PC-9 (cell line): ENCODE data around the gene RPTOR. TPM values are rescaled to one million over a fixed set of nuclear protein-coding genes. Genes with fewer than 3 reads are reported as not detected.

Experiments used
- BruUV-seq: library from RNA; stranded (reverse); fragments of 400-500 nt; replicated peaks from 2 replicates; lab custom pipeline; 2021; lab: Mats Ljungman, UMichigan
- CTCF ChIA-PET: fragments of 300-600 bp; sonication (Branson Sonifier 250); formaldehyde crosslinking; loops from one replicate; lab custom pipeline; 2022; ENCODE audit warnings: antibody characterized with exemption; lab: Charles Lee
- POLR2A ChIA-PET: fragments of 300-600 bp; sonication (Branson Sonifier 250); formaldehyde crosslinking; loops from one replicate; lab custom pipeline; 2022; ENCODE audit warnings: antibody characterized with exemption; ENCODE audit not compliant: unreplicated experiment; lab: Charles Lee
- DNase-seq, 2 experiments: peaks; one replicate each; pipeline versions ENCODE4 v3.0.0 to v3.0.0-alpha.2; 2015 to 2022; ENCODE audit warnings: mixed read lengths in 1 of 2
- H2AFZ ChIP-seq: fragments of 200-600 bp; sonication (generic); 2 replicates; pipeline ENCODE4 v1.8.1; 2017; ENCODE audit warnings: antibody characterized with exemption
- H3F3A ChIP-seq: fragments of 200-600 bp; sonication (generic); 2 replicates; pipeline ENCODE4 v1.8.1; 2017; ENCODE audit warnings: antibody characterized with exemption, mild to moderate bottlenecking, low read depth; ENCODE audit not compliant: insufficient read depth
- H3K27ac ChIP-seq: fragments of 200-600 bp; sonication (generic); 2 replicates; pipeline ENCODE4 v1.6.1; 2016; ENCODE audit warnings: mixed run types
- H3K27me3 ChIP-seq: fragments of 200-600 bp; sonication (generic); 2 replicates; pipeline ENCODE4 v1.6.1; 2016; ENCODE audit warnings: low read depth, mixed run types; ENCODE audit not compliant: insufficient read depth
- H3K36me3 ChIP-seq: fragments of 200-600 bp; sonication (generic); 2 replicates; pipeline ENCODE4 v1.6.1; 2016; ENCODE audit warnings: low read depth, mixed run types
- H3K4me1 ChIP-seq: fragments of 200-600 bp; sonication (generic); replicated peaks from 2 replicates; pipeline ENCODE4 v1.6.1; 2016; ENCODE audit warnings: mixed run types; ENCODE audit not compliant: insufficient read depth
- H3K4me2 ChIP-seq: fragments of 200-600 bp; sonication (generic); 2 replicates; pipeline ENCODE4 v1.6.1; 2017; ENCODE audit warnings: mixed run types
- H3K4me3 ChIP-seq: fragments of 200-600 bp; sonication (generic); 2 replicates; pipeline ENCODE4 v1.6.1; 2016; ENCODE audit warnings: mixed run types
- H3K79me2 ChIP-seq: fragments of 200-600 bp; sonication (generic); 2 replicates; pipeline ENCODE4 v1.6.1; 2017; ENCODE audit warnings: low read depth, mixed run types
- H3K9me2 ChIP-seq: fragments of 200-600 bp; sonication (generic); 2 replicates; pipeline ENCODE4 v1.8.1; 2017; ENCODE audit warnings: mild to moderate bottlenecking; ENCODE audit not compliant: insufficient read depth
- H3K9me3 ChIP-seq: fragments of 200-600 bp; sonication (generic); 2 replicates; pipeline ENCODE4 v1.8.1; 2016; ENCODE audit warnings: low read depth; ENCODE audit not compliant: insufficient read depth
- H4K20me1 ChIP-seq: fragments of 200-600 bp; sonication (generic); 2 replicates; pipeline ENCODE4 v1.8.1; 2017; ENCODE audit not compliant: insufficient read depth
- CTCF ChIP-seq: fragments of 200-600 bp; sonication (generic); conservative IDR thresholded peaks from 2 replicates; pipeline ENCODE4 v1.6.1; 2017; ENCODE audit warnings: mixed run types, antibody characterized with exemption, mild to moderate bottlenecking, moderate library complexity
- EZH2 ChIP-seq: fragments of 200-600 bp; sonication (generic); IDR thresholded peaks from 2 replicates; pipeline ENCODE4 v1.8.0; 2017; ENCODE audit warnings: antibody characterized with exemption, low read depth
- intact Hi-C: fragments of 100-400 bp; cut with micrococcal nuclease; formaldehyde crosslinking; loops from one replicate; pipeline ENCODE4 v1.10.0; 2022; ENCODE audit not compliant: unreplicated experiment
- total RNA-seq: library from RNA; stranded (reverse); gene quantifications from 2 replicates; pipeline ENCODE4 v1.2.3, GENCODE V29; 2021

RPTOR gene
- total RNA-seq, 1 experiment from 2014 or later, result 50.8 TPM

GRCh38 chr17:80861418-80861815, 316.8 kb downstream of the RPTOR start:
- H3K4me2 ChIP-seq, result no peak overlapping the region
- H3K4me1 ChIP-seq, result peaks cover 7% of the 10 kb centered on the region
- no peaks in the 10 kb centered on the region for H3K79me2 ChIP-seq
- no peak overlapping the region for H3K27ac ChIP-seq
- intact Hi-C loops, result no loop called here
- no peaks in the 10 kb centered on the region for H3K9me3 ChIP-seq
- BruUV-seq, result no TSS peak
- no peaks in the 10 kb centered on the region; the same call in 1 of the 2 replicates for H3F3A ChIP-seq
- H3K9me2 ChIP-seq, result no peaks in the 10 kb centered on the region
- TF ChIP-seq CTCF, result no peak
- no peak for TF ChIP-seq EZH2
- no peak overlapping the region for H2AFZ ChIP-seq
- no peaks in the 10 kb centered on the region for H3K27me3 ChIP-seq
- POLR2A ChIA-PET, result no interaction called here
- no peaks in the 10 kb centered on the region; the same call in 1 of the 2 replicates for H4K20me1 ChIP-seq
- CTCF ChIA-PET, result no interaction called here
- DNase-seq, result no peak
- H3K36me3 ChIP-seq, result no peaks in the 10 kb centered on the region
- no peak overlapping the region for H3K4me3 ChIP-seq

DNA sequence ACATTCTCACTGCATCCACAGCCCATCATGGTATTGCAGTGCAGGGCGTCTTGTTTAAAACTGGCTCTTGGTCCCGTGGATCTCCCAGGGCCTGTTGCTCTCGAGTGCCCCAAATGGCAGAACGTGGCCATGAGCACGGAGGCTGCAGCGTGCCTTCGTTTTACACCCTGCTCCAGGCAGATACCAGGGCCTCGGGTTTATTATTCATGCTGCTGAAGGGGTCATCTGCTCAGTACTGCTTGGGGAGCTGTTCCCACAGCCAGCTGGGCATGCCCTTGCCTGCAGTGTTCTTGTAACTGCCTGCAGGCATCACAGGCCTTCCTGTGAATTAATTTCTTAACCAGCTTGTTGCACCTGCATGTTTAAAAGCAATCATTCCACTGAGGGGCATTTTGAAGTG, 317.3 kb downstream of the RPTOR start:
- intact Hi-C loops, result no loop called here
- ChIA-PET CTCF (no interaction called here), POLR2A (no interaction called here)
- Histone ChIP-seq H3K27ac (no peak overlapping the region), H3K4me3 (no peak overlapping the region), H3K4me2 (no peak overlapping the region), H3K4me1 (peaks cover 4% of the 10 kb centered on the region), H4K20me1 (no peaks in the 10 kb centered on the region; the same call in 1 of the 2 replicates), H3K9me2 (no peaks in the 10 kb centered on the region), H3K79me2 (no peaks in the 10 kb centered on the region), H3F3A (no peaks in the 10 kb centered on the region; the same call in 1 of the 2 replicates), H3K9me3 (no peaks in the 10 kb centered on the region), H2AFZ (no peak overlapping the region), H3K27me3 (no peaks in the 10 kb centered on the region), H3K36me3 (no peaks in the 10 kb centered on the region)
- no peak for DNase-seq
- no TSS peak for BruUV-seq
- TF ChIP-seq CTCF (no peak), EZH2 (no peak)

DNA sequence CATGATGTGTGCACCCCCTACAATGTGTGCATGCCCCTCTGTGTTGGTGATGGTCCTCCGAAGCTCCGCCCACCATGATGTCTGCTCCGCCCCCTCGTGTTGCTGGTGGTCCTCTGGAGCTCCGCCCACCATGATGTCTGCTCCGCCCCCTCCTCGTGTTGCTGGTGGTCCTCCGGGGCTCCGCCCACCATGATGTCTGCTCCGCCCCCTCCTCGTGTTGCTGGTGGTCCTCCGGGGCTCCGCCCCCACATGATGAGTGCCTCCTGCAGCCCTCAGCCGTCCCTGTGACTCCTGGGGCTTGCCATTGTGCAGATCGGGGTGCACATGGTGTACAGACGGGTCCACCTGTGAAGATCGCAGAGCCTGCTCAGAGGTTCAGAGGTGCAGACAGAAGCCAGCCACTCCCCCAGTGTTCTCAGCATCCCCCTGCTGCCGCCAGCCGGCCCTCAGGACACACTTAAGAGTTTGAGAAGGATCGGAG, 317.9 kb downstream of the RPTOR start:
- Histone ChIP-seq H3K79me2 (no peaks in the 10 kb centered on the region), H3K9me2 (no peaks in the 10 kb centered on the region), H3K4me1 (no peaks in the 10 kb centered on the region), H3K9me3 (no peaks in the 10 kb centered on the region), H3K4me3 (no peak overlapping the region), H3F3A (no peaks in the 10 kb centered on the region), H3K36me3 (no peaks in the 10 kb centered on the region), H3K27ac (no peak overlapping the region), H3K4me2 (no peak overlapping the region), H3K27me3 (no peaks in the 10 kb centered on the region), H2AFZ (no peak overlapping the region), H4K20me1 (no peaks in the 10 kb centered on the region; the same call in 1 of the 2 replicates)
- no TSS peak for BruUV-seq
- ChIA-PET POLR2A (no interaction called here), CTCF (no interaction called here)
- no peak for TF ChIP-seq EZH2
- no peak for TF ChIP-seq CTCF
- intact Hi-C loops, result no loop called here
- no peak for DNase-seq
